Measurements from ENCODE around the gene HOMER3. TPM values are rescaled to one million over a fixed set of nuclear protein-coding genes. Genes with fewer than 3 reads are reported as not detected.

HOMER3 gene
- total RNA-seq, 1 experiment from 2014 or later, result 20.2 TPM

GRCh38 chr19:18964121-18964520 is 23.1 kb upstream of the HOMER3 start:
- Mint-ChIP-seq H3K9me3 (ENCODE audit: low read depth, unreplicated experiment) (no peaks in the 10 kb centered on the region), H3K36me3 (ENCODE audit: insufficient read depth, unreplicated experiment) (peaks cover 1% of the 10 kb centered on the region), H3K27me3 (ENCODE audit: unreplicated experiment) (peaks cover 15% of the 10 kb centered on the region), H3K4me3 (ENCODE audit: low read depth, unreplicated experiment) (no peak overlapping the region), H3K4me1 (ENCODE audit: low read depth, unreplicated experiment) (no peaks in the 10 kb centered on the region), H3K27ac (ENCODE audit: unreplicated experiment) (no peak overlapping the region)
- intact Hi-C loops (cut with micrococcal nuclease; ENCODE audit: unreplicated experiment), result no loop called here
- no TSS peak for BruUV-seq (replicated peaks)
- CTCF ChIA-PET, result no interaction called here
- no peak for TF ChIP-seq CTCF (IDR thresholded peaks at IDR 0.05; ENCODE audit: unreplicated experiment)
- DNase-seq, result no peak

DNA sequence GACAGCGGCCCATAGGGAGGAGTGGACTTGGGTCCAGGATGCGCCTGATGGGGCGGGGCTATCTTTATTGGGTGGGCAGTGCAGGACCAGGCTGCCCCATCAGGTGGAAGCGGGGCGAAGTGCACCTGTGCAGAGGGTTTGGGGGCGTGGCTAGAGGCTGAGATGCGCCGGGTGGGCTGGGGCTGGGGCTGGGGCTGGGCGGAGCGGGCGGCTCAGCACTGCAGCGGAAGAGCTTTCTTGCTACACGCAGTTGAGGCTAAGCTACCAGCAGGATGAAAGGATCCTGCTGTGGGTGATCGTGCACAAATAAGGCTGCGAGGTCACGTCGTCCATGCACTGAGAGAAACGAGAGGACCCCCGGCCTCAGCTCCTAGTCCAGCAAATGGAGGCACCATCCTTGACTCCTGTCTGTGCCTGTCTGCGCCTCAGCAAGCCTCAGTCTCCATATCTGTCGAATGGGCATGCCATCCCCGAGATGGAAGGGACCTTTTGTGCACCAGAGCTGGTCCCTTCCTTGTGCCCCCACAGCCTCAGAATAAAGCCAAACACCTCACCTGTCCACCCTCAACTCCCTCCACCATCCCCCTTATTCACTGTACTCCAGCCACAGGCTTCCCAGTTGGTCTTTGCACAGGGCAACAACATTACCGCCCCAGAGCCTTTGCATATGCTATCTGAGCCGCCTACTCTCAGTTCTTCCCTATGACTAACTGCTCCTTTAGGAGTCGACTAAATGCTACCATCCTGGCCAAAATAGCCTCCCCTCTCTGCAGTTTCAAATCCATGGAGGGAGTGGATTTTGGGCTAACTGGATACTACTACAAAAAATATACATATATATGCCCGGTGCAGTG is 21.0 kb upstream of the HOMER3 start:
- no peaks in the 10 kb centered on the region for H3K9me3 Mint-ChIP-seq (ENCODE audit: low read depth, unreplicated experiment)
- no TSS peak for BruUV-seq (replicated peaks)
- TF ChIP-seq CTCF (IDR thresholded peaks at IDR 0.05; ENCODE audit: unreplicated experiment), result no peak
- no peak overlapping the region for H3K4me3 Mint-ChIP-seq (ENCODE audit: low read depth, unreplicated experiment)
- no peaks in the 10 kb centered on the region for H3K36me3 Mint-ChIP-seq (ENCODE audit: insufficient read depth, unreplicated experiment)
- H3K27me3 Mint-ChIP-seq (ENCODE audit: unreplicated experiment), result peaks cover 15% of the 10 kb centered on the region
- intact Hi-C loops (cut with micrococcal nuclease; ENCODE audit: unreplicated experiment), result no loop called here
- no peak for DNase-seq
- H3K4me1 Mint-ChIP-seq (ENCODE audit: low read depth, unreplicated experiment), result no peaks in the 10 kb centered on the region
- H3K27ac Mint-ChIP-seq (ENCODE audit: unreplicated experiment), result no peak overlapping the region
- CTCF ChIA-PET, result no interaction called here

DNA sequence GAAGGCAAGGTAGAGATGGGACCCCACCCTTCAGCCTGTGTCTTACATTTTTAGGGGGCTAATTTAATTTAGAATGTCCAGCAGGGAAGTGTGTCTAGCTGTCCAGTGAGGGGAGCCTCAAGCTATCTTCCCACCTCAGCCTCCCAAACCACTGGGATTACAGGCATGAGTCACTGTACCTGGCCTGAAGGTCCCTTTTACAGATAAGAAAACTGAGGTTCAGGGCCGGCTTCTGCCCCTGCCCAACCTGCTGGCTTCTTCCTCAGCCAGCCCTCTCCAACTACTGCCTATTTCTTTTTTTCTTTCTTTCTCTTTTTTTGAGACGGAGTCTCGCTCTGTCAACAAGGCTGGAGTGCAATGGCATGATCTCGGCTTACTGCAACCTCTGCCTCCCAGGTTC is 19.4 kb upstream of the HOMER3 start:
- Mint-ChIP-seq H3K27ac (ENCODE audit: unreplicated experiment) (no peak overlapping the region), H3K36me3 (ENCODE audit: insufficient read depth, unreplicated experiment) (no peaks in the 10 kb centered on the region), H3K4me3 (ENCODE audit: low read depth, unreplicated experiment) (no peak overlapping the region), H3K27me3 (ENCODE audit: unreplicated experiment) (peaks cover 17% of the 10 kb centered on the region), H3K9me3 (ENCODE audit: low read depth, unreplicated experiment) (no peaks in the 10 kb centered on the region), H3K4me1 (ENCODE audit: low read depth, unreplicated experiment) (no peaks in the 10 kb centered on the region)
- intact Hi-C loops (cut with micrococcal nuclease; ENCODE audit: unreplicated experiment), result no loop called here
- TF ChIP-seq CTCF (IDR thresholded peaks at IDR 0.05; ENCODE audit: unreplicated experiment), result no peak
- CTCF ChIA-PET, result no interaction called here
- no peak for DNase-seq
- BruUV-seq (replicated peaks), result no TSS peak

DNA sequence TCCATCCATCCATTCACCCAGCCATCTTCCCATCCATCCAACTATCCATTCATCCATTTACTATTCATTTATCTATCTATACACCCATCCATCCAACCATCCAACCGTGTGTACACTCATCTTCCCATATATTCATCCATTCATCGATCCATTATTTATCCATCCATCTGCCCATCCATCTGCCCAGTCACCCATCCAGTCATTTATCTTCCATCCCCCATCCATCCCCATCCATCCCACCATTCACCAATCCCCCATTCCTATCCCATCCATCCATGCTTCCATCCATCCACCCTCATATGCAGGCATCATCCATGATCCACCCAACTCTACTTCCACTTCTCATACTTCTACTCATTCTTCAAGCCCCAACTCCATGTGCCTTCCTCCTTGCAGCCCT is 14.0 kb upstream of the HOMER3 start:
- H3K4me1 Mint-ChIP-seq (ENCODE audit: low read depth, unreplicated experiment), result no peaks in the 10 kb centered on the region
- no peaks in the 10 kb centered on the region for H3K36me3 Mint-ChIP-seq (ENCODE audit: insufficient read depth, unreplicated experiment)
- no peak overlapping the region for H3K4me3 Mint-ChIP-seq (ENCODE audit: low read depth, unreplicated experiment)
- intact Hi-C loops (cut with micrococcal nuclease; ENCODE audit: unreplicated experiment), result no loop called here
- peak overlapping the region; percentile 38 for H3K27ac Mint-ChIP-seq (ENCODE audit: unreplicated experiment)
- no peak for TF ChIP-seq CTCF (IDR thresholded peaks at IDR 0.05; ENCODE audit: unreplicated experiment)
- BruUV-seq (replicated peaks), result no TSS peak
- peaks cover 4% of the 10 kb centered on the region for H3K9me3 Mint-ChIP-seq (ENCODE audit: low read depth, unreplicated experiment)
- DNase-seq, result no peak
- CTCF ChIA-PET, result no interaction called here
- peaks cover 28% of the 10 kb centered on the region for H3K27me3 Mint-ChIP-seq (ENCODE audit: unreplicated experiment)
